Smooth muscle cell (in vitro differentiated cells): ENCODE results near the gene ADGRG4. TPM values are rescaled to one million over a fixed set of nuclear protein-coding genes. Genes with fewer than 3 reads are reported as not detected.

Experiments
- DNase-seq: peaks from one replicate; lab custom pipeline; 2025; ENCODE audit not compliant: unreplicated experiment; lab: John Stamatoyannopoulos, UW
- H2AFZ ChIP-seq: fragments of 200-600 bp; sonication (generic); 2 replicates; pipeline ENCODE4 v1.6.0; 2016; ENCODE audit warnings: antibody characterized with exemption, low read depth, mild to moderate bottlenecking
- H3F3A ChIP-seq: fragments of 200-600 bp; sonication (generic); 2 replicates; pipeline ENCODE4 v1.6.0; 2017; ENCODE audit warnings: antibody characterized with exemption, low read depth
- H3K27ac ChIP-seq: fragments of 200-600 bp; sonication (generic); 2 replicates; pipeline ENCODE4 v1.5.1; 2016; ENCODE audit warnings: low read depth, mild to moderate bottlenecking
- H3K27me3 ChIP-seq: fragments of 200-600 bp; sonication (generic); 2 replicates; pipeline ENCODE4 v1.6.1; 2016; ENCODE audit warnings: low read depth, mild to moderate bottlenecking
- H3K36me3 ChIP-seq: fragments of 200-600 bp; sonication (generic); 2 replicates; pipeline ENCODE4 v1.5.1; 2016; ENCODE audit warnings: low read depth
- H3K4me1 ChIP-seq: fragments of 200-600 bp; sonication (generic); 2 replicates; pipeline ENCODE4 v1.5.1; 2016; ENCODE audit warnings: low read depth
- H3K4me2 ChIP-seq: fragments of 200-600 bp; sonication (generic); 2 replicates; pipeline ENCODE4 v1.6.0; 2016; ENCODE audit warnings: mild to moderate bottlenecking
- H3K4me3 ChIP-seq: fragments of 200-600 bp; sonication (generic); 2 replicates; pipeline ENCODE4 v1.5.1; 2016; ENCODE audit warnings: mild to moderate bottlenecking
- H3K79me2 ChIP-seq: fragments of 200-600 bp; sonication (generic); 2 replicates; pipeline ENCODE4 v1.6.0; 2016; ENCODE audit warnings: low read depth, mild to moderate bottlenecking
- H3K9ac ChIP-seq: fragments of 200-600 bp; sonication (generic); 2 replicates; pipeline ENCODE4 v1.6.0; 2016; ENCODE audit warnings: low read depth
- H3K9me3 ChIP-seq: fragments of 200-600 bp; sonication (generic); replicated peaks from 2 replicates; pipeline ENCODE4 v1.5.1; 2016; ENCODE audit warnings: low read depth
- H4K20me1 ChIP-seq: fragments of 200-600 bp; sonication (generic); 2 replicates; pipeline ENCODE4 v1.6.0; 2016; ENCODE audit warnings: low read depth
- WGBS: methylation state at CpG from one replicate; pipeline ENCODE4 v1.1.7; 2016; ENCODE audit warnings: low lambda C conversion rate; 5-methylcytosine and 5-hydroxymethylcytosine counted together
- polyA plus RNA-seq: library from polyadenylated mRNA; unstranded; fragments of >200 nt; fragmentation: Nextera tagmentation; extraction: Ambion mirVana; gene quantifications from 2 replicates; pipeline ENCODE4 v1.2.1, GENCODE V29; 2016
- total RNA-seq: library from RNA; depleted of rRNA; stranded (reverse); fragments of >200 nt; gene quantifications from 2 replicates; pipeline ENCODE4 v1.2.3, GENCODE V29; 2014
- TF ChIP-seq, protein P1 (sequence below): fragments of 200-600 bp; sonication (generic); IDR thresholded peaks from 2 replicates; pipeline ENCODE4 v1.5.1; 2017; ENCODE audit warnings: borderline replicate concordance, mild to moderate bottlenecking, antibody characterized with exemption; ENCODE audit not compliant: insufficient read depth, poor library complexity, severe bottlenecking

The ADGRG4 gene
- total and polyA plus RNA-seq, 2 experiments from 2014 or later, result not detected

DNA sequence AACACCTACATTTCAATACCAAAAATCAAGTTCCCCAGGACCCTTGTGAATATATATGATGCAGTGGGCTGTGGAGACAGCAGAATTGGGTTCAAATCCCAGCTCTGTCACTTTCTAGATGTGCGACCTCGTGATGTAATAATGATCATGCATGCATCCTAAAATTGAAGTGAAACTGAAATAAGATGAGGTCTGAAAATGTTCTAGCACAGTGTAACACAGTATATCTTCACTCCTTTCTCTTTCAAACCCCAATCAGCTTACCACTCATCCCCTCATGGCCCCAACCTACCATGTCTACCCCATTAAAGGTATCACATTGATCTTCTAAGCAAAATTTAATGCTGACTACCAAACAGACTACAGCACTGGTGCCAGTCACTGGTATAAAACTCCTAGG lies 117.0 kb downstream of the ADGRG4 start:
- TF ChIP-seq, protein P1, sequence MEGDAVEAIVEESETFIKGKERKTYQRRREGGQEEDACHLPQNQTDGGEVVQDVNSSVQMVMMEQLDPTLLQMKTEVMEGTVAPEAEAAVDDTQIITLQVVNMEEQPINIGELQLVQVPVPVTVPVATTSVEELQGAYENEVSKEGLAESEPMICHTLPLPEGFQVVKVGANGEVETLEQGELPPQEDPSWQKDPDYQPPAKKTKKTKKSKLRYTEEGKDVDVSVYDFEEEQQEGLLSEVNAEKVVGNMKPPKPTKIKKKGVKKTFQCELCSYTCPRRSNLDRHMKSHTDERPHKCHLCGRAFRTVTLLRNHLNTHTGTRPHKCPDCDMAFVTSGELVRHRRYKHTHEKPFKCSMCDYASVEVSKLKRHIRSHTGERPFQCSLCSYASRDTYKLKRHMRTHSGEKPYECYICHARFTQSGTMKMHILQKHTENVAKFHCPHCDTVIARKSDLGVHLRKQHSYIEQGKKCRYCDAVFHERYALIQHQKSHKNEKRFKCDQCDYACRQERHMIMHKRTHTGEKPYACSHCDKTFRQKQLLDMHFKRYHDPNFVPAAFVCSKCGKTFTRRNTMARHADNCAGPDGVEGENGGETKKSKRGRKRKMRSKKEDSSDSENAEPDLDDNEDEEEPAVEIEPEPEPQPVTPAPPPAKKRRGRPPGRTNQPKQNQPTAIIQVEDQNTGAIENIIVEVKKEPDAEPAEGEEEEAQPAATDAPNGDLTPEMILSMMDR, result no peak
- Histone ChIP-seq H3K4me2 (no peak overlapping the region), H3F3A (no peaks in the 10 kb centered on the region), H3K9me3 (no peaks in the 10 kb centered on the region), H3K27me3 (no peaks in the 10 kb centered on the region), H3K4me3 (no peak overlapping the region), H3K4me1 (no peaks in the 10 kb centered on the region), H4K20me1 (no peaks in the 10 kb centered on the region), H3K27ac (no peak overlapping the region), H2AFZ (no peak overlapping the region), H3K79me2 (no peaks in the 10 kb centered on the region), H3K9ac (no peak overlapping the region), H3K36me3 (no peaks in the 10 kb centered on the region)
- DNase-seq, result no peak
- WGBS, result 82% methylated on average over 2 of the region's 2 CpGs

DNA sequence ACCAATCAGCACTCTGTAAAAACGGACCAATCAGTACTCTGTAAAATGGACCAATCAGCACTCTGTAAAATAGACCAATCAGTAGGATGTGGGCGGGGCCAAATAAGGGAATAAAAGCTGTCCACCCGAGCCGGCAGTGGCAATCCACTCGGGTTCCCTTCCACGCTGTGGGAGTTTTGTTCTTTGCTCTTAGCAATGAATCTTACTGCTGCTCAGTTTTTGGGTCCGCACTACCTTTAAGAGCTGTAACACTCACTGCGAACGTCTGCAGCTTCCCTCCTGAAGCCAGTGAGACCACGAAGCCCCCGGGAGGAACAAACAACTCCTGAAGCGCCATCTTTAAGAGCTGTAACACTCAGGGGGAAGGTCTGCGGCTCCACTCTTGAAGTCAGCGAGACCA lies 120.6 kb downstream of the ADGRG4 start:
- no peak overlapping the region for H3K4me3 ChIP-seq
- H3K79me2 ChIP-seq, result no peaks in the 10 kb centered on the region
- no peaks in the 10 kb centered on the region for H3K27me3 ChIP-seq
- no peak overlapping the region for H3K9ac ChIP-seq
- no peak overlapping the region for H3K27ac ChIP-seq
- no peaks in the 10 kb centered on the region for H3F3A ChIP-seq
- TF ChIP-seq, protein P1, result no peak
- 66% methylated on average over 13 of the region's 14 CpGs for WGBS
- H4K20me1 ChIP-seq, result no peaks in the 10 kb centered on the region
- H3K4me2 ChIP-seq, result no peak overlapping the region
- no peaks in the 10 kb centered on the region for H3K9me3 ChIP-seq
- no peaks in the 10 kb centered on the region for H3K4me1 ChIP-seq
- H2AFZ ChIP-seq, result no peak overlapping the region
- H3K36me3 ChIP-seq, result no peaks in the 10 kb centered on the region
- DNase-seq, result no peak

DNA sequence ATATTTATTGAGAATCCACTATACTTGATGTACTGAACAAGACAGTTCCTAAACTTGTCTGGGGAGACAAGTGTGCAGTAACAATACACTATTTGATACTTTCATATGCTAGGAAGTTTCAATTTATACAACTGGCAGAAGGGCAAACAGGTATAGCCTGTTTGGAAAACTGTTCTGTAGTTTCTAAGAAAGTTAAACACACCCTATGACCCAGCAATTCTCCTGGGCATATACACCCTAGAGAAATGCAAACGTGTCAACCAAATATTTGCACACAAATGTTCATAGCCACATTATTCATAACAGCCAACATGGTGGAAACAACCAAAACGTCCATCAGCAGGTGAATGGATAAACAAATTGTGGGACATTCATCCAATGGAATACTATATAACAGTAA lies 123.0 kb downstream of the ADGRG4 start:
- Histone ChIP-seq H3K79me2 (no peaks in the 10 kb centered on the region), H3K36me3 (no peaks in the 10 kb centered on the region), H3F3A (no peaks in the 10 kb centered on the region), H3K4me2 (no peak overlapping the region), H3K27me3 (no peaks in the 10 kb centered on the region), H3K9ac (no peak overlapping the region), H3K27ac (no peak overlapping the region), H3K4me3 (no peak overlapping the region), H3K9me3 (no peaks in the 10 kb centered on the region), H2AFZ (no peak overlapping the region), H3K4me1 (no peaks in the 10 kb centered on the region), H4K20me1 (no peaks in the 10 kb centered on the region)
- TF ChIP-seq, protein P1, result no peak
- no peak for DNase-seq
- WGBS, result 57% methylated on average over 2 of the region's 2 CpGs

DNA sequence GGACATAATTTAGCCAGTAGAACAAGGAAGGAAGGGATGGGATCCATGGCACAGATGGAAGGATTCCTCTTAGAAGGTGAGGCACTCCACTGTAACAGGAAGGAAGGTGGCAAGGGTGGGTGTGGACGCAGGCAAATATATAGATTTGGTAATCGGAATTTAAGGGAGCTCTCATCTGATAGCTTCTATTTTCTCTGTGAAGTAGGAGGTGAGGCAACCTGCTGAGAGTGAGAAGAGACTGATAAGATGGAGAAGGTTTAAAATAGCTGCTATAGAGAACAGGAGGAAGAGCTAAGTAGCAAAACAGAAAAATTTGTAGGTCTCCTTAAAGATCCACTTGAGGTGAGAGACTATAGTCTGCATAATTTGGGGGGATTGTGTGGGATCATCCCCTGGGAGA lies 125.2 kb downstream of the ADGRG4 start:
- no peak overlapping the region for H3K27ac ChIP-seq
- H3K4me2 ChIP-seq, result no peak overlapping the region
- H4K20me1 ChIP-seq, result no peaks in the 10 kb centered on the region
- no peaks in the 10 kb centered on the region for H3K27me3 ChIP-seq
- H3K9ac ChIP-seq, result no peak overlapping the region
- H3K4me3 ChIP-seq, result no peak overlapping the region
- no peaks in the 10 kb centered on the region for H3K36me3 ChIP-seq
- DNase-seq, result no peak
- H3F3A ChIP-seq, result no peaks in the 10 kb centered on the region
- no peaks in the 10 kb centered on the region for H3K79me2 ChIP-seq
- TF ChIP-seq, protein P1, result no peak
- H3K9me3 ChIP-seq, result no peaks in the 10 kb centered on the region
- 59% methylated on average over 2 of the region's 2 CpGs for WGBS
- no peak overlapping the region for H2AFZ ChIP-seq
- no peaks in the 10 kb centered on the region for H3K4me1 ChIP-seq
